T-cell (primary cell): Measurements from ENCODE around the gene ELK4. TPM values are rescaled to one million over a fixed set of nuclear protein-coding genes. Genes with fewer than 3 reads are reported as not detected.

Source experiments
- ATAC-seq, 4 experiments: fragments of 200-7000 bp in 3 of 4; fragments of 150-1000 bp in 1 of 4; cut with Tn5 transposase; replicated peaks in 1 of 4; 1 replicate in 3 of 4; 2 replicates in 1 of 4; pipeline ENCODE4 v1.10.0; 2021; ENCODE audit warnings: moderate library complexity in 3 of 4, mild to moderate bottlenecking in 2 of 4, moderate number of reproducible peaks in 1 of 4
- CTCF ChIA-PET, 2 donors: fragments of 300-600 bp; sonication (Branson Sonifier 250); formaldehyde crosslinking; loops; one replicate each; lab custom pipeline; 2022; ENCODE audit warnings: antibody characterized with exemption in 2 of 2; lab: Charles Lee
- POLR2A ChIA-PET, 2 donors: fragments of 300-600 bp; sonication (Branson Sonifier 250); formaldehyde crosslinking; loops; one replicate each; lab custom pipeline; 2022; ENCODE audit warnings: antibody characterized with exemption in 2 of 2; lab: Charles Lee
- DNase-seq, 35 experiments: peaks; one replicate each; pipeline versions ENCODE4 v3.0.0 to v3.0.0-alpha.2; 2013 to 2023
- H3K27ac ChIP-seq: one replicate; pipeline ENCODE4 v1.5.1; 2013; ENCODE audit warnings: low read length
- H3K27me3 ChIP-seq, 2 experiments: replicated peaks in 1 of 2; 1 replicate in 1 of 2; 2 replicates in 1 of 2; pipeline versions ENCODE4 v1.6.1 to v1.7.0; 2013; ENCODE audit warnings: low read length in 1 of 2, mixed read lengths in 1 of 2; ENCODE audit not compliant: control insufficient read depth in 2 of 2, insufficient read depth in 2 of 2; ENCODE audit errors: extremely low read depth in 1 of 2
- H3K36me3 ChIP-seq, 2 donors: 1 replicate in 1 of 2; 2 replicates in 1 of 2; pipeline versions ENCODE4 v1.6.1 to v1.7.0; 2013; ENCODE audit warnings: low read length in 1 of 2; ENCODE audit not compliant: control insufficient read depth in 2 of 2, insufficient read depth in 1 of 2; ENCODE audit errors: extremely low read depth in 1 of 2
- H3K4me1 ChIP-seq, 2 experiments: 1 replicate in 1 of 2; 2 replicates in 1 of 2; pipeline versions ENCODE4 v1.6.1 to v1.7.0; 2013; ENCODE audit warnings: low read length in 2 of 2, mixed read lengths in 1 of 2; ENCODE audit not compliant: insufficient read depth in 2 of 2, control insufficient read depth in 1 of 2; ENCODE audit errors: extremely low read depth in 1 of 2
- H3K4me3 ChIP-seq, 2 donors: 1 replicate in 1 of 2; 2 replicates in 1 of 2; pipeline versions ENCODE4 v1.5.1 to v1.7.0; 2013; ENCODE audit warnings: mild to moderate bottlenecking in 2 of 2, low read length in 1 of 2, moderate library complexity in 1 of 2; ENCODE audit not compliant: control insufficient read depth in 1 of 2; ENCODE audit errors: extremely low read depth in 1 of 2
- H3K9me3 ChIP-seq: 2 replicates; pipeline ENCODE4 v1.7.0; 2013
- H3K27ac Mint-ChIP-seq, 2 donors: one replicate each; pipeline ENCODE4 v1.8.0; 2020 to 2021; ENCODE audit warnings: mild to moderate bottlenecking in 2 of 2, mixed read lengths in 2 of 2
- H3K27me3 Mint-ChIP-seq, 2 donors: one replicate each; pipeline ENCODE4 v1.8.0; 2021 to 2022; ENCODE audit warnings: mixed read lengths in 2 of 2
- H3K36me3 Mint-ChIP-seq: one replicate; pipeline ENCODE4 v1.8.0; 2021; ENCODE audit warnings: mixed read lengths
- H3K4me1 Mint-ChIP-seq, 3 donors: one replicate each; pipeline ENCODE4 v1.8.0; 2020 to 2022; ENCODE audit warnings: mixed read lengths in 3 of 3, mild to moderate bottlenecking in 1 of 3
- H3K4me3 Mint-ChIP-seq, 3 donors: one replicate each; pipeline ENCODE4 v1.8.0; 2020 to 2022; ENCODE audit warnings: mild to moderate bottlenecking in 3 of 3, mixed read lengths in 3 of 3, moderate library complexity in 3 of 3
- H3K9me3 Mint-ChIP-seq, 3 donors: one replicate each; pipeline ENCODE4 v1.8.0; 2020 to 2022; ENCODE audit warnings: mixed read lengths in 3 of 3
- WGBS: methylation state at CpG from one replicate; pipeline ENCODE4 v1.1.5; 2013; ENCODE audit warnings: missing lambda C conversion rate; ENCODE audit not compliant: insufficient coverage; 5-methylcytosine and 5-hydroxymethylcytosine counted together
- total RNA-seq, 35 experiments: library from RNA in 6 of 35; stranded (reverse) in 6 of 35; fragments of 120-200 nt in 1 of 35; gene quantifications; one replicate each; pipeline versions ENCODE4 v1.2.1 to v1.2.4 and lab custom pipeline; 2013 to 2026

The ELK4 gene
- total RNA-seq, 5 donors from 2014 or later (not counting 1 experiment from before 2014, with no cell fraction given): 131 to 185 (median 173) TPM

DNA sequence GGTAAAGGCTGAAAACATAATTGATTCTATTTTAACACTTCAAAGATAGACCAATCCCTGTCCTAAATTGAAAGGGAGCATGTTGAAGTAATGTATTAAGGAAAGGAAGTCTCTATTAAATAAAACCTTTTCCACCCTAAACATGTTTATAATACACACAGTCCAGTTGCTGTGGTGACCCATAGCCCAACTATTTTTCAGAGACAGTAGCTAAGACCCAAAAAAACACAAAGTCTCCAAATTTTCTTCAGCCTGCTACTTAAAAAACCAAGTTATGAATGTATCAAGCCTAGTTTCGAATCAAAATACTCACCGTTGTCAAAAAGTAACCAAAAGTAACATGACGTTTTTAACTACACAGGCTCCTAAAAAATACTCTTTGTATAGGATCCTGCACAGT, 1.6 kb downstream of the ELK4 start:
- Histone ChIP-seq H3K27ac (peak overlapping the region; percentile 94), H3K9me3 (no peaks in the 10 kb centered on the region), H3K4me3 (peak overlapping the region; percentile 79 to 91), H3K36me3 (peaks cover 0 to 9% of the 10 kb centered on the region in 2 donors), H3K4me1 (peaks cover 25 to 38% of the 10 kb centered on the region in 2 experiments), H3K27me3 (no peaks in the 10 kb centered on the region)
- H3K4me3 Mint-ChIP-seq: peak overlapping the region; percentile 85 to 95 (median 91)
- no peaks in the 10 kb centered on the region for H3K9me3 Mint-ChIP-seq
- no CpG with 5 or more reads among the region's 3 CpGs for WGBS
- DNase-seq (peak in 1 of 35 experiments; percentile 18), ATAC-seq (no peak)
- ChIA-PET POLR2A (interaction anchor here in 1 of 2 donors (1.5 to 1.9 kb wide), 2 partner anchors 22 to 36 kb away, joined by 4 to 7 read pairs; no protein-coding TSS in a partner anchor), CTCF (interaction anchor here (0.5 to 5.0 kb wide), 8 partner anchors 36 to 1719 kb away, joined by 3 to 89 read pairs (median 3); partner anchors contain the start of gene RBBP5 (in 1 of the 2))
- peak overlapping the region; percentile 94 to 95 for H3K27ac Mint-ChIP-seq
- no peaks in the 10 kb centered on the region for H3K27me3 Mint-ChIP-seq
- peaks cover 13% of the 10 kb centered on the region for H3K36me3 Mint-ChIP-seq
- peaks cover 56 to 62% (median 57%) of the 10 kb centered on the region in 3 donors for H3K4me1 Mint-ChIP-seq

DNA sequence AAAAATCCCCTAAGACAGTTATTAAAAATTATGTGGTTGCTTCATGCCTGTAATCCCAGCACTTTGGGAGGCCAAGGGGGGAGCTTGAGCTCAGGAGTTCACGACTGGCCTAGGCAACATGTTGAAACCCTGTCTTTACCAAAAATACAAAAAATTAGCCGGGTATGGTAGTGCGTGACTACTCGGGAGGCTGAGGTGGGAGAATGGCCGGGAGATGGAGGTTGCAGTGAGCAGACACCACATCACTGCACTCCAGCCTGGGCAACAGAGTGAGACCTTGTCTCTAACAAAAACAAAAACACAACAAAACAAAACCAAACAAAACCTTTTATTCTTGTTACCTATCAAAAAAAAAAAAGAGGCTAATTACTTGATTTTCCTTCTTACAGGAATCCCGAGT, 2.1 kb downstream of the ELK4 start:
- Mint-ChIP-seq H3K4me3 (peak overlapping the region; percentile 85 to 95 (median 91)), H3K36me3 (peaks cover 17% of the 10 kb centered on the region), H3K27me3 (no peaks in the 10 kb centered on the region), H3K9me3 (no peaks in the 10 kb centered on the region), H3K27ac (peak overlapping the region; percentile 94 to 95), H3K4me1 (peaks cover 61 to 67% (median 62%) of the 10 kb centered on the region in 3 donors)
- DNase-seq (peak in 3 of 35 experiments; percentile 3 to 33 (median 4)), ATAC-seq (no peak)
- CTCF ChIA-PET: interaction anchor here (0.6 to 5.0 kb wide), 8 partner anchors 9 to 1267 kb away, joined by 3 to 89 read pairs (median 3); no protein-coding TSS in a partner anchor
- Histone ChIP-seq H3K27me3 (no peaks in the 10 kb centered on the region), H3K27ac (peak overlapping the region; percentile 94), H3K4me1 (peaks cover 25 to 39% of the 10 kb centered on the region in 2 experiments), H3K9me3 (no peaks in the 10 kb centered on the region), H3K36me3 (peaks cover 0 to 10% of the 10 kb centered on the region in 2 donors), H3K4me3 (no peak overlapping the region)
- POLR2A ChIA-PET: interaction anchor here in 1 of 2 donors (0.9 to 1.9 kb wide), 2 partner anchors 36 to 139 kb away, joined by 3 to 7 read pairs; no protein-coding TSS in a partner anchor
- WGBS: no CpG with 5 or more reads among the region's 6 CpGs

DNA sequence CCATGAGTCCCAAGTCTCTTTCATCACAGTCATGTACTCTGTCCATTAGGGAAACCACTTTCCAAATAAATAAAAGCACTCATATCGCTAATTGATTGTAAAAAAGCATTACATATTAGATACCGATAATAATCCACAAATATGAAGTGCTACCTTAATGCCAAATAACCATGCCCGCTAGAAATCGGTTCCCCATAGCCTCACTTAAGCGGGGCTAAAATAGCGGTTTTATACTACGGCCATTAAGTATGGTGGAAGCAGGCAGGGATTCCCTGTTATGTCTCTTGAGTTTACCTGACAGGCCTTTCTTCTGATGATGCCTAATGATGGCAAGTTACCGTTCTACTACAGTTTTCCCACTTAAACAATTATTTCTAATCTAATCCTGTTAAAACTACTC, 3.9 kb downstream of the ELK4 start:
- Histone ChIP-seq H3K4me3 (no peak overlapping the region), H3K36me3 (peaks cover 0 to 24% of the 10 kb centered on the region in 2 donors), H3K9me3 (no peaks in the 10 kb centered on the region), H3K27me3 (no peaks in the 10 kb centered on the region), H3K27ac (no peak overlapping the region), H3K4me1 (peaks cover 27 to 42% of the 10 kb centered on the region in 2 experiments)
- POLR2A ChIA-PET: interaction anchor here (0.6 to 1.2 kb wide), 2 partner anchors 36 to 37 kb away, joined by 3 to 8 read pairs; no protein-coding TSS in a partner anchor
- H3K4me3 Mint-ChIP-seq: peak overlapping the region in 2 of 3 donors; percentile 85 to 91
- DNase-seq (no peak), ATAC-seq (no peak)
- H3K9me3 Mint-ChIP-seq: no peaks in the 10 kb centered on the region
- CTCF ChIA-PET: interaction anchor here (0.6 to 0.9 kb wide), 2 partner anchors 71 to 83 kb away, joined by 3 to 7 read pairs; no protein-coding TSS in a partner anchor
- 40% methylated on average over 1 of the region's 8 CpGs for WGBS
- peaks cover 74 to 79% (median 77%) of the 10 kb centered on the region in 3 donors for H3K4me1 Mint-ChIP-seq
- H3K27ac Mint-ChIP-seq: peak overlapping the region; percentile 5 to 59
- peaks cover 21% of the 10 kb centered on the region for H3K36me3 Mint-ChIP-seq
- H3K27me3 Mint-ChIP-seq: no peaks in the 10 kb centered on the region

DNA sequence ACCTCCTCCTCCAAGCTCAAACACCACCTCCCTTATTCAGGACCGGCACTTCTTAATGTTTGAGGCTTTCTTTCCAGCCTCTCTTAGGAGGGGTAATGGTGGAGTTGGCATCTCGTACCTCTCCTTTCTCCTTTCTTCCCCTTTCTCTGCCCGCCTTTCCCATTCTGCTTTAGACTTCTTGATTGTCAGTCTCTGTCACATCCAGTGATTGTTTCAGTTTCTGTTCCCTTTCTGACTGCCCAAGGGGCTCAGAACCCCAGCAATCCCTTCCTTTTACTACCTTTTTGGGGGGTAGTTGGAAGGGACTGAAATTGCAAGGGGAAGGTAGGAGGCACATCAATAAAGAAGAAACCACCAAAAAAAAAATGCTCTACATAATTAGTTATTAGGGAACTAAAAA, 5.6 kb downstream of the ELK4 start:
- no peak for ATAC-seq
- peaks cover 71 to 77% (median 72%) of the 10 kb centered on the region in 3 donors for H3K4me1 Mint-ChIP-seq
- H3K9me3 Mint-ChIP-seq: no peaks in the 10 kb centered on the region
- H3K27me3 Mint-ChIP-seq: no peaks in the 10 kb centered on the region
- H3K27ac ChIP-seq: no peak overlapping the region
- CTCF ChIA-PET: no interaction called here
- no peak overlapping the region for H3K4me3 ChIP-seq
- peak overlapping the region in 2 of 3 donors; percentile 17 to 47 for H3K4me3 Mint-ChIP-seq
- peaks cover 26 to 37% of the 10 kb centered on the region in 2 experiments for H3K4me1 ChIP-seq
- POLR2A ChIA-PET: no interaction called here
- DNase-seq: no peak
- no peaks in the 10 kb centered on the region for H3K27me3 ChIP-seq
- peaks cover 0 to 35% of the 10 kb centered on the region in 2 donors for H3K36me3 ChIP-seq
- WGBS: no CpG with 5 or more reads among the region's 3 CpGs
- H3K9me3 ChIP-seq: no peaks in the 10 kb centered on the region
- H3K36me3 Mint-ChIP-seq: peaks cover 21% of the 10 kb centered on the region
- H3K27ac Mint-ChIP-seq: peak overlapping the region; percentile 29 to 49

DNA sequence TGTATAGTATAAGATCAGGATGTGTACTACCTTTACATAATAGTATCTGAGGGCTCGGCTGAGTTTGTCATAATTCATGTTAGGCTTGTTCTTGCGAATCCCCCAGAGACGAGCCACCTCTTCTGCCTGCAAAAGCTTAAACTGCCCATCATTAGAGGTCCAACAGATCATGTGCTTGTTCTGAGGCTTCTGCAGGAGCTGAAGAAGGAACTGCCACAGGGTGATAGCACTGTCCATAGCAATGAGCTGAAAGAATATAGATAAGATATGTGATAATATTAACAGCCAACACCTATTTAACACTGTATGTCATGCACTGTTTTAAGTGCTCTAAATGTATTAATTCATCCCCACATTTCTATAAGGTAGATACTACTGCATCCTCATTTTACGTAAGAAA, 8.2 kb downstream of the ELK4 start:
- POLR2A ChIA-PET: interaction anchor here in 1 of 2 donors (0.5 kb wide), 1 partner anchor 32 kb away, joined by 6 read pairs; no protein-coding TSS in a partner anchor
- H3K27me3 ChIP-seq: no peaks in the 10 kb centered on the region
- no peaks in the 10 kb centered on the region for H3K9me3 Mint-ChIP-seq
- no peak overlapping the region for H3K27ac ChIP-seq
- H3K27me3 Mint-ChIP-seq: no peaks in the 10 kb centered on the region
- H3K36me3 Mint-ChIP-seq: peaks cover 38% of the 10 kb centered on the region
- peaks cover 5 to 57% of the 10 kb centered on the region in 2 donors for H3K36me3 ChIP-seq
- no peaks in the 10 kb centered on the region for H3K9me3 ChIP-seq
- no peak overlapping the region for H3K4me3 Mint-ChIP-seq
- H3K4me1 Mint-ChIP-seq: peaks cover 58 to 65% (median 64%) of the 10 kb centered on the region in 3 donors
- ATAC-seq (no peak), DNase-seq (no peak)
- CTCF ChIA-PET: interaction anchor here in 1 of 2 donors (0.6 to 0.9 kb wide), 2 partner anchors 34 to 1098 kb away, joined by 3 to 4 read pairs; no protein-coding TSS in a partner anchor
- no CpG with 5 or more reads among the region's 4 CpGs for WGBS
- H3K4me3 ChIP-seq: no peak overlapping the region
- H3K4me1 ChIP-seq: peaks cover 12 to 24% of the 10 kb centered on the region in 2 experiments
- peak overlapping the region in 1 of 2 donors; percentile 44 for H3K27ac Mint-ChIP-seq

DNA sequence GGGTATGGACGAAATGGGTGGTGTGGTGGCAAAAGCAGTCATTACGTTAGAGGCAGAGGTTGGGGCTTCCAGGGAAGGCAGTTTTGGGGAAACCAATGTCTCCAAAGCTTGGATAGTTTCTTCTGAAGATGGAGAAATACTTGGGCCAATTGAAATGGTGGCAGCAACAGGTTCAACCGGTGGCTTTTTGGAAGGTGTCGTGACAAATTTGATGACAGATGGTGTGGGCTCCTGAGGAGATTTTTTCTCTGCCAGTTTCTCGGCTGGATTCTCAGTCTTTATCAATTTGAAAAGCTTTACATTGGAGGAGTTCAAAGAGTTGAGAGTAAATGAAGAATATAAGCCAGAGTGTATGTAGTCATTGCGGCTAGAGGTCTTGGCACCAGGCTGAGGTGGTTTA, 11.5 kb downstream of the ELK4 start:
- peaks cover 34 to 41% (median 41%) of the 10 kb centered on the region in 3 donors for H3K4me1 Mint-ChIP-seq
- CTCF ChIA-PET: interaction anchor here in 1 of 2 donors (0.6 kb wide), 1 partner anchor 110 kb away, joined by 4 read pairs; no protein-coding TSS in a partner anchor
- DNase-seq (no peak), ATAC-seq (no peak)
- POLR2A ChIA-PET: no interaction called here
- H3K36me3 Mint-ChIP-seq: peaks cover 36% of the 10 kb centered on the region
- no peak overlapping the region for H3K27ac Mint-ChIP-seq
- no peak overlapping the region for H3K27ac ChIP-seq
- WGBS: 88% methylated on average over 4 of the region's 6 CpGs
- no peaks in the 10 kb centered on the region for H3K9me3 ChIP-seq
- no peaks in the 10 kb centered on the region for H3K27me3 ChIP-seq
- H3K9me3 Mint-ChIP-seq: no peaks in the 10 kb centered on the region
- no peaks in the 10 kb centered on the region for H3K27me3 Mint-ChIP-seq
- H3K36me3 ChIP-seq: peaks cover 5 to 82% of the 10 kb centered on the region in 2 donors
- no peak overlapping the region for H3K4me3 ChIP-seq
- H3K4me1 ChIP-seq: peaks cover 4% of the 10 kb centered on the region in 2 experiments
- no peak overlapping the region for H3K4me3 Mint-ChIP-seq
